Activated T-cell treated with anti-CD3 and anti-CD28 coated beads for 48 hours (primary cell): ENCODE measurements around the gene OSBPL1A.

ENCODE experiments used
- DNase-seq: peaks from one replicate; pipeline ENCODE4 v3.0.0-alpha.2; 2020; ENCODE audit warnings: low read depth

Gene OSBPL1A

GRCh38 chr18:24266131-24266530 lies 131.5 kb downstream of the OSBPL1A start:
- no peak for DNase-seq

- no peak for DNase-seq
Observed at GRCh38 chr18:24265502-24266064, 132.0 kb downstream of the OSBPL1A start.

- no peak for DNase-seq
Observed at GRCh38 chr18:24263050-24263449, 134.6 kb downstream of the OSBPL1A start.

- no peak for DNase-seq
Observed at GRCh38 chr18:24262087-24262486, 135.5 kb downstream of the OSBPL1A start.

GRCh38 chr18:24259869-24260641 lies 137.6 kb downstream of the OSBPL1A start:
- DNase-seq = no peak

- DNase-seq = no peak
Observed at GRCh38 chr18:24254071-24254470, 143.6 kb downstream of the OSBPL1A start.

GRCh38 chr18:24249716-24250115 lies 147.9 kb downstream of the OSBPL1A start:
- DNase-seq = no peak

- no peak for DNase-seq
Observed at GRCh38 chr18:24248359-24248758, 149.3 kb downstream of the OSBPL1A start.

GRCh38 chr18:24246143-24246542 lies 151.5 kb downstream of the OSBPL1A start:
- no peak for DNase-seq

- no peak for DNase-seq
Observed at GRCh38 chr18:24244698-24245097, 152.9 kb downstream of the OSBPL1A start.

- no peak for DNase-seq
Observed at GRCh38 chr18:24243677-24244076, 153.9 kb downstream of the OSBPL1A start.

- no peak for DNase-seq
Observed at GRCh38 chr18:24239341-24239740, 158.3 kb downstream of the OSBPL1A start.

- no peak for DNase-seq
Observed at GRCh38 chr18:24238387-24238786, 159.2 kb downstream of the OSBPL1A start.

GRCh38 chr18:24234850-24235418 lies 162.7 kb downstream of the OSBPL1A start:
- DNase-seq = no peak

- no peak for DNase-seq
Observed at GRCh38 chr18:24234330-24234729, 163.3 kb downstream of the OSBPL1A start.

- DNase-seq = no peak
Observed at GRCh38 chr18:24232800-24233199, 164.8 kb downstream of the OSBPL1A start.

GRCh38 chr18:24231773-24232735 lies 165.6 kb downstream of the OSBPL1A start:
- no peak for DNase-seq

- DNase-seq = no peak
Observed at GRCh38 chr18:24230766-24231165, 166.9 kb downstream of the OSBPL1A start.

- DNase-seq = no peak
Observed at GRCh38 chr18:24228667-24229041, 169.0 kb downstream of the OSBPL1A start.

GRCh38 chr18:24227977-24228666 lies 169.5 kb downstream of the OSBPL1A start:
- no peak for DNase-seq

GRCh38 chr18:24220318-24220688 lies 177.3 kb downstream of the OSBPL1A start:
- DNase-seq = no peak
